Activated naive CD8-positive, alpha-beta T cell treated with anti-CD3 and anti-CD28 coated beads, Interleukin-2, amount 50 U/mL, for 24 hours (primary cell): ENCODE data around the gene PKN1.

Source experiments
- ATAC-seq: fragments of 150-1000 bp; cut with Tn5 transposase; one replicate; pipeline ENCODE4 v1.10.0; 2021
- DNase-seq: peaks from one replicate; pipeline ENCODE4 v3.0.0; 2021
- H3K27ac Mint-ChIP-seq: one replicate; pipeline ENCODE4 v1.8.0; 2021; ENCODE audit warnings: mild to moderate bottlenecking, mixed read lengths
- H3K27me3 Mint-ChIP-seq: one replicate; pipeline ENCODE4 v1.8.0; 2021; ENCODE audit warnings: mixed read lengths
- H3K36me3 Mint-ChIP-seq: one replicate; pipeline ENCODE4 v1.8.0; 2021; ENCODE audit warnings: low read depth, mixed read lengths
- H3K4me1 Mint-ChIP-seq: one replicate; pipeline ENCODE4 v1.8.0; 2021; ENCODE audit warnings: mixed read lengths
- H3K4me3 Mint-ChIP-seq: one replicate; pipeline ENCODE4 v1.8.0; 2021; ENCODE audit warnings: mild to moderate bottlenecking, moderate library complexity, mixed read lengths
- H3K9me3 Mint-ChIP-seq: one replicate; pipeline ENCODE4 v1.8.0; 2021; ENCODE audit warnings: mixed read lengths

Gene PKN1

GRCh38 chr19:14411161-14411937, 21.8 kb upstream of the PKN1 start:
- H3K4me1 Mint-ChIP-seq, result peaks cover 54% of the 10 kb centered on the region
- H3K4me3 Mint-ChIP-seq, result peak overlapping the region; percentile 17
- DNase-seq (no peak), ATAC-seq (no peak)
- no peaks in the 10 kb centered on the region for H3K27me3 Mint-ChIP-seq
- peaks cover 75% of the 10 kb centered on the region for H3K36me3 Mint-ChIP-seq
- H3K27ac Mint-ChIP-seq, result peak overlapping the region; percentile 78
- no peaks in the 10 kb centered on the region for H3K9me3 Mint-ChIP-seq

- H3K4me1 Mint-ChIP-seq, result peaks cover 56% of the 10 kb centered on the region
- H3K4me3 Mint-ChIP-seq, result peak overlapping the region; percentile 5
Measured at GRCh38 chr19:14411938-14412245, 21.2 kb upstream of the PKN1 start.

GRCh38 chr19:14412324-14412995, 20.6 kb upstream of the PKN1 start:
- ATAC-seq, result no peak
- Mint-ChIP-seq H3K36me3 (peaks cover 75% of the 10 kb centered on the region), H3K4me3 (no peak overlapping the region), H3K27me3 (no peaks in the 10 kb centered on the region), H3K4me1 (peaks cover 60% of the 10 kb centered on the region), H3K9me3 (no peaks in the 10 kb centered on the region), H3K27ac (peak overlapping the region; percentile 60)
- no peak for DNase-seq

More at GRCh38 chr19:14411938-14412245, 21.2 kb upstream of the PKN1 start:
- no peaks in the 10 kb centered on the region for H3K27me3 Mint-ChIP-seq
- no peak for ATAC-seq
- DNase-seq, result no peak
- peaks cover 76% of the 10 kb centered on the region for H3K36me3 Mint-ChIP-seq
- H3K9me3 Mint-ChIP-seq, result no peaks in the 10 kb centered on the region
- peak overlapping the region; percentile 52 for H3K27ac Mint-ChIP-seq

GRCh38 chr19:14412996-14413692, 20.0 kb upstream of the PKN1 start:
- Mint-ChIP-seq H3K4me3 (peak overlapping the region; percentile 17), H3K4me1 (peaks cover 61% of the 10 kb centered on the region)

GRCh38 chr19:14413693-14414181, 19.4 kb upstream of the PKN1 start:
- Mint-ChIP-seq H3K27ac (peak overlapping the region; percentile 87), H3K4me1 (peaks cover 58% of the 10 kb centered on the region), H3K27me3 (no peaks in the 10 kb centered on the region), H3K36me3 (peaks cover 74% of the 10 kb centered on the region), H3K4me3 (peak overlapping the region; percentile 34), H3K9me3 (no peaks in the 10 kb centered on the region)
- DNase-seq, result no peak
- ATAC-seq, result no peak

More at GRCh38 chr19:14412996-14413692, 20.0 kb upstream of the PKN1 start:
- no peaks in the 10 kb centered on the region for H3K9me3 Mint-ChIP-seq
- no peaks in the 10 kb centered on the region for H3K27me3 Mint-ChIP-seq
- H3K27ac Mint-ChIP-seq, result peak overlapping the region; percentile 87
- DNase-seq (no peak), ATAC-seq (no peak)
- peaks cover 75% of the 10 kb centered on the region for H3K36me3 Mint-ChIP-seq

- Mint-ChIP-seq H3K27ac (peak overlapping the region; percentile 95), H3K4me1 (peaks cover 56% of the 10 kb centered on the region), H3K4me3 (peak overlapping the region; percentile 90), H3K9me3 (peaks cover 2% of the 10 kb centered on the region), H3K36me3 (peaks cover 66% of the 10 kb centered on the region), H3K27me3 (peaks cover 2% of the 10 kb centered on the region)
- ATAC-seq, result no peak
- DNase-seq, result no peak
Measured at GRCh38 chr19:14414926-14415690, 18.0 kb upstream of the PKN1 start.

- no peak for DNase-seq
Measured at GRCh38 chr19:14416817-14417231, 16.3 kb upstream of the PKN1 start.

GRCh38 chr19:14418856-14419105, 14.3 kb upstream of the PKN1 start:
- peak overlapping the region; percentile 90 for H3K4me3 Mint-ChIP-seq
- H3K27ac Mint-ChIP-seq, result peak overlapping the region; percentile 95
- H3K27me3 Mint-ChIP-seq, result peaks cover 2% of the 10 kb centered on the region
- H3K4me1 Mint-ChIP-seq, result peaks cover 43% of the 10 kb centered on the region
- H3K36me3 Mint-ChIP-seq, result peaks cover 39% of the 10 kb centered on the region
- ATAC-seq, result peak; percentile 75
- H3K9me3 Mint-ChIP-seq, result peaks cover 5% of the 10 kb centered on the region
- DNase-seq, result peak; percentile 89

More at GRCh38 chr19:14416817-14417231, 16.3 kb upstream of the PKN1 start:
- ATAC-seq, result no peak
- Mint-ChIP-seq H3K27me3 (peaks cover 2% of the 10 kb centered on the region), H3K27ac (peak overlapping the region; percentile 95), H3K4me3 (peak overlapping the region; percentile 90), H3K36me3 (peaks cover 55% of the 10 kb centered on the region), H3K9me3 (peaks cover 5% of the 10 kb centered on the region), H3K4me1 (peaks cover 52% of the 10 kb centered on the region)

GRCh38 chr19:14419106-14419813, 13.8 kb upstream of the PKN1 start, which contains the start of gene DDX39A:
TSS of gene DDX39A (minus strand) at chr19:14419341. CDS start at chr19:14413220, 6,121 bp downstream.
- DNase-seq, result peak; percentile 93
- Mint-ChIP-seq H3K9me3 (peaks cover 5% of the 10 kb centered on the region), H3K27me3 (peaks cover 2% of the 10 kb centered on the region), H3K36me3 (peaks cover 36% of the 10 kb centered on the region), H3K27ac (peak within 1 kb of the TSS; percentile 95), H3K4me3 (peak within 1 kb of the TSS; percentile 90), H3K4me1 (peaks cover 39% of the 10 kb centered on the region)
- peak; percentile 92 for ATAC-seq

- Mint-ChIP-seq H3K27me3 (peaks cover under 1% of the 10 kb centered on the region), H3K4me1 (peaks cover 2% of the 10 kb centered on the region), H3K4me3 (no peak overlapping the region), H3K9me3 (no peaks in the 10 kb centered on the region), H3K36me3 (no peaks in the 10 kb centered on the region), H3K27ac (no peak overlapping the region)
- no peak for ATAC-seq
- no peak for DNase-seq
Measured at GRCh38 chr19:14425696-14426138, 7.4 kb upstream of the PKN1 start.

GRCh38 chr19:14427461-14427860, 5.6 kb upstream of the PKN1 start:
- Mint-ChIP-seq H3K4me1 (peaks cover 13% of the 10 kb centered on the region), H3K27me3 (peaks cover 4% of the 10 kb centered on the region), H3K4me3 (no peak overlapping the region), H3K9me3 (no peaks in the 10 kb centered on the region), H3K27ac (no peak overlapping the region), H3K36me3 (no peaks in the 10 kb centered on the region)
- ATAC-seq, result no peak
- no peak for DNase-seq

- Mint-ChIP-seq H3K36me3 (no peaks in the 10 kb centered on the region), H3K27me3 (peaks cover 4% of the 10 kb centered on the region), H3K27ac (no peak overlapping the region), H3K4me1 (peaks cover 18% of the 10 kb centered on the region), H3K4me3 (no peak overlapping the region), H3K9me3 (no peaks in the 10 kb centered on the region)
- ATAC-seq (no peak), DNase-seq (no peak)
Measured at GRCh38 chr19:14428882-14429416, 4.2 kb upstream of the PKN1 start.

- H3K27me3 Mint-ChIP-seq, result peaks cover 4% of the 10 kb centered on the region
- no peak for ATAC-seq
- H3K27ac Mint-ChIP-seq, result no peak overlapping the region
- H3K36me3 Mint-ChIP-seq, result no peaks in the 10 kb centered on the region
- H3K4me1 Mint-ChIP-seq, result peaks cover 33% of the 10 kb centered on the region
- H3K9me3 Mint-ChIP-seq, result no peaks in the 10 kb centered on the region
- DNase-seq, result no peak
- H3K4me3 Mint-ChIP-seq, result no peak overlapping the region
Measured at GRCh38 chr19:14430712-14431111, 2.4 kb upstream of the PKN1 start.
